CD4-positive, alpha-beta T cell (primary cell): ENCODE results near the gene TECPR1. TPM values are rescaled to one million over a fixed set of nuclear protein-coding genes. Genes with fewer than 3 reads are reported as not detected.

Experiments
- ATAC-seq: fragments of 200-7000 bp; cut with Tn5 transposase; one replicate; pipeline ENCODE4 v1.10.0; 2022; ENCODE audit warnings: mild to moderate bottlenecking; ENCODE audit not compliant: poor library complexity
- CTCF ChIA-PET: fragments of 350-600 bp; sonication (Branson Sonifier 250); formaldehyde crosslinking; loops from one replicate; lab custom pipeline; 2021; ENCODE audit warnings: antibody characterized with exemption, inconsistent platforms; lab: Charles Lee
- POLR2A ChIA-PET: fragments of 350-600 bp; sonication (Branson Sonifier 250); formaldehyde crosslinking; loops from one replicate; lab custom pipeline; 2021; ENCODE audit warnings: antibody characterized with exemption, inconsistent platforms; lab: Charles Lee
- DNase-seq, 14 experiments: peaks; one replicate each; pipeline ENCODE4 v3.0.0-alpha.2; 2013 to 2020; ENCODE audit warnings: mixed read lengths in 2 of 14
- H3K27ac ChIP-seq, 2 donors: one replicate each; pipeline versions ENCODE4 v1.5.1 to v1.7.0; 2013; ENCODE audit warnings: low read length in 2 of 2, low read depth in 1 of 2, mild to moderate bottlenecking in 1 of 2
- H3K27me3 ChIP-seq, 2 experiments: 1 replicate in 1 of 2; 2 replicates in 1 of 2; pipeline versions ENCODE4 v1.6.1 to v1.7.0; 2013; ENCODE audit warnings: low read length in 2 of 2, control low read depth in 1 of 2, mild to moderate bottlenecking in 1 of 2, moderate library complexity in 1 of 2; ENCODE audit not compliant: insufficient read depth in 2 of 2, control insufficient read depth in 1 of 2
- H3K36me3 ChIP-seq: one replicate; pipeline ENCODE4 v1.6.1; 2013; ENCODE audit warnings: low read length, control low read depth; ENCODE audit not compliant: insufficient read depth
- H3K4me1 ChIP-seq: one replicate; pipeline ENCODE4 v1.6.1; 2013; ENCODE audit warnings: low read length, control low read depth; ENCODE audit not compliant: insufficient read depth
- H3K4me3 ChIP-seq: one replicate; pipeline ENCODE4 v1.5.1; 2013; ENCODE audit warnings: mild to moderate bottlenecking, low read length, moderate library complexity
- H3K9me3 ChIP-seq, 2 experiments: 1 replicate in 1 of 2; 2 replicates in 1 of 2; pipeline versions ENCODE4 v1.6.1 to v1.7.0; 2013; ENCODE audit warnings: low read length in 2 of 2, mild to moderate bottlenecking in 2 of 2, control low read depth in 1 of 2, moderate library complexity in 1 of 2; ENCODE audit not compliant: control insufficient read depth in 1 of 2, insufficient read depth in 1 of 2
- H3K27ac Mint-ChIP-seq: one replicate; pipeline ENCODE4 v1.8.0; 2020; ENCODE audit warnings: mixed read lengths
- H3K27me3 Mint-ChIP-seq: one replicate; pipeline ENCODE4 v1.8.0; 2021; ENCODE audit warnings: mixed read lengths
- H3K36me3 Mint-ChIP-seq: one replicate; pipeline ENCODE4 v1.8.0; 2021; ENCODE audit warnings: low read depth, mixed read lengths
- H3K4me1 Mint-ChIP-seq: one replicate; pipeline ENCODE4 v1.8.0; 2021; ENCODE audit warnings: low read depth, mixed read lengths
- H3K4me3 Mint-ChIP-seq: one replicate; pipeline ENCODE4 v1.8.0; 2020; ENCODE audit warnings: mild to moderate bottlenecking, mixed read lengths
- H3K9me3 Mint-ChIP-seq: one replicate; pipeline ENCODE4 v1.8.0; 2020; ENCODE audit warnings: mixed read lengths
- CTCF ChIP-seq: fragments of 200-600 bp; IDR thresholded peaks from one replicate; pipeline ENCODE4 v1.8.0; 2022; ENCODE audit warnings: antibody characterized with exemption, mild to moderate bottlenecking
- intact Hi-C, 2 experiments: fragments of 100-400 bp; cut with DNase I in 1 of 2; cut with micrococcal nuclease in 1 of 2; formaldehyde crosslinking; loops; one replicate each; pipeline versions ENCODE4 v1.15.1 to v1.9.0; 2023 to 2025; cut with DNase I, micrococcal nuclease
- total RNA-seq, 174 experiments: library from RNA in 2 of 174; stranded (reverse) in 2 of 174; gene quantifications; one replicate each; pipeline ENCODE4 v1.2.3 and lab custom pipeline; 2021 to 2026

Gene TECPR1
- total RNA-seq, 2 experiments from 2014 or later, result 85.9 to 90.4 TPM

GRCh38 chr7:98249106-98249505, 2.9 kb downstream of the TECPR1 start:
- H3K4me3 Mint-ChIP-seq, result peak overlapping the region; percentile 84
- ChIA-PET POLR2A (interaction anchor here (2.7 to 5.0 kb wide), 3 partner anchors 32 to 1310 kb away, joined by 6 to 65 read pairs (median 62); partner anchors contain the start of genes BRI3 and ZNF655), CTCF (interaction anchor here (0.6 kb wide), 1 partner anchor 32 kb away, joined by 3 read pairs; no protein-coding TSS in a partner anchor)
- no peaks in the 10 kb centered on the region for H3K9me3 ChIP-seq
- peaks cover 65% of the 10 kb centered on the region for H3K36me3 Mint-ChIP-seq
- no peak for TF ChIP-seq CTCF
- H3K27ac ChIP-seq, result peak overlapping the region; percentile 85 to 93
- peak overlapping the region; percentile 98 for H3K27ac Mint-ChIP-seq
- DNase-seq, result peak in 4 of 14 experiments; percentile 12 to 47 (median 36)
- H3K4me1 ChIP-seq, result peaks cover 77% of the 10 kb centered on the region
- ATAC-seq, result no peak
- H3K27me3 Mint-ChIP-seq, result no peaks in the 10 kb centered on the region
- H3K36me3 ChIP-seq, result peaks cover 33% of the 10 kb centered on the region
- peaks cover 58% of the 10 kb centered on the region for H3K4me1 Mint-ChIP-seq
- no peak overlapping the region for H3K4me3 ChIP-seq
- intact Hi-C loops, result no loop called here
- no peaks in the 10 kb centered on the region for H3K27me3 ChIP-seq
- H3K9me3 Mint-ChIP-seq, result no peaks in the 10 kb centered on the region

- no peak for TF ChIP-seq CTCF
- Histone ChIP-seq H3K4me1 (peaks cover 75% of the 10 kb centered on the region), H3K4me3 (no peak overlapping the region), H3K9me3 (no peaks in the 10 kb centered on the region), H3K27ac (peak overlapping the region; percentile 85 to 93), H3K27me3 (no peaks in the 10 kb centered on the region), H3K36me3 (peaks cover 42% of the 10 kb centered on the region)
- intact Hi-C loops, result no loop called here
- Mint-ChIP-seq H3K27ac (peak overlapping the region; percentile 98), H3K27me3 (no peaks in the 10 kb centered on the region), H3K36me3 (peaks cover 68% of the 10 kb centered on the region), H3K4me1 (peaks cover 54% of the 10 kb centered on the region), H3K9me3 (no peaks in the 10 kb centered on the region), H3K4me3 (peak overlapping the region; percentile 49)
- DNase-seq, result no peak
- POLR2A ChIA-PET, result interaction anchor here (0.6 kb wide), 1 partner anchor 265 kb away, joined by 4 read pairs; no protein-coding TSS in a partner anchor
- ATAC-seq, result no peak
- CTCF ChIA-PET, result no interaction called here
Measured at GRCh38 chr7:98248156-98248555, 3.9 kb downstream of the TECPR1 start.

GRCh38 chr7:98244871-98245270, 7.2 kb downstream of the TECPR1 start:
- no peaks in the 10 kb centered on the region for H3K27me3 Mint-ChIP-seq
- Histone ChIP-seq H3K4me3 (no peak overlapping the region), H3K36me3 (peaks cover 68% of the 10 kb centered on the region), H3K4me1 (peaks cover 51% of the 10 kb centered on the region), H3K27ac (no peak overlapping the region), H3K9me3 (no peaks in the 10 kb centered on the region), H3K27me3 (no peaks in the 10 kb centered on the region)
- ChIA-PET POLR2A (no interaction called here), CTCF (no interaction called here)
- H3K4me3 Mint-ChIP-seq, result no peak overlapping the region
- peaks cover 25% of the 10 kb centered on the region for H3K4me1 Mint-ChIP-seq
- peak overlapping the region; percentile 7 for H3K27ac Mint-ChIP-seq
- no peaks in the 10 kb centered on the region for H3K9me3 Mint-ChIP-seq
- intact Hi-C loops, result no loop called here
- DNase-seq, result no peak
- H3K36me3 Mint-ChIP-seq, result peaks cover 67% of the 10 kb centered on the region
- no peak for ATAC-seq
- TF ChIP-seq CTCF, result no peak
